Tibial artery (tissue), 4 donors: ENCODE results near the gene KCNJ16.

Experiments
- DNase-seq, 2 donors: peaks; one replicate each; pipeline ENCODE4 v3.0.0-alpha.2; 2019
- H3K27ac ChIP-seq, 2 donors: fragments of 200-600 bp; sonication (generic) in 1 of 2; 1 replicate in 1 of 2; 2 replicates in 1 of 2; pipeline ENCODE4 v1.5.1; 2018 to 2019; ENCODE audit warnings: mild to moderate bottlenecking in 1 of 2
- H3K27me3 ChIP-seq, 2 donors: fragments of 200-600 bp; sonication (generic) in 1 of 2; one replicate each; pipeline versions ENCODE4 v1.5.1 to v1.6.0; 2016 to 2019
- H3K36me3 ChIP-seq, 3 donors: fragments of 200-600 bp; sonication (generic) in 2 of 3; one replicate each; pipeline ENCODE4 v1.5.1; 2016 to 2019; ENCODE audit warnings: mild to moderate bottlenecking in 2 of 3
- H3K4me1 ChIP-seq, 4 donors: fragments of 200-600 bp; sonication (generic) in 2 of 4; 1 replicate in 3 of 4; 2 replicates in 1 of 4; pipeline ENCODE4 v1.5.1; 2016 to 2019
- H3K4me3 ChIP-seq, 2 donors: fragments of 200-600 bp; sonication (generic) in 1 of 2; 1 replicate in 1 of 2; 2 replicates in 1 of 2; pipeline ENCODE4 v1.5.1; 2018 to 2019; ENCODE audit warnings: mild to moderate bottlenecking in 2 of 2
- H3K9me3 ChIP-seq, 3 donors: fragments of 200-600 bp; sonication (generic) in 1 of 3; one replicate each; pipeline ENCODE4 v1.5.1; 2016 to 2019
- intact Hi-C: fragments of 100-400 bp; cut with DNase I; formaldehyde crosslinking; loops from one replicate; pipeline ENCODE4 v1.15.0; 2023; ENCODE audit warnings: low total_unique reads
- TF ChIP-seq, protein P1 (sequence below), 2 experiments: fragments of 200-600 bp in 1 of 2; fragments of 450-650 bp in 1 of 2; IDR thresholded peaks; one replicate each; pipeline ENCODE4 v1.5.1; 2017 to 2019; ENCODE audit warnings: antibody characterized with exemption in 2 of 2, mild to moderate bottlenecking in 1 of 2, moderate library complexity in 1 of 2

The KCNJ16 gene

DNA sequence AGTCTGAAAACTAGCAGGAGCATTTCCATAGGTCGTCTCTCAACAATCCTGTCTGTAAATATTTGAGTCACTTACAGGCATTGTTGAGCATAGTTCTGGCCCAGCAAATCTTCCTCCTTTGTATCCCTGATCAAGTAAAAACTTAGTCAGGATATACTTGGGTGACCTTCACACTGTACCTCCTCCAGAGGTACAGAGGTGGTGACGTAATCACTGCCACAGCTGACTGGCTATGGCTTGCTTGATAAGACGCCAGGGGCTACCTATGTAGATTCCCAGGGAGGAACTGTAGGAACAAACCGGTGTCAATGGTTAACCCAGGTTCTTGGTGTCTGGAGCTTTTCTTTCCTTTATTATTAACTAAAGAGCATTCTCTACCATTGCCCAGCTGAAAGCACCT, at the start of gene KCNJ16:
TSS of gene KCNJ16 (plus strand) at position 270 of the 400 bp plus-strand sequence. CDS start 56,863 bp downstream, outside the sequence.
- no peak within 1 kb of the TSS for H3K27ac ChIP-seq
- intact Hi-C loops = no loop called here
- DNase-seq = no peak
- TF ChIP-seq, protein P1, sequence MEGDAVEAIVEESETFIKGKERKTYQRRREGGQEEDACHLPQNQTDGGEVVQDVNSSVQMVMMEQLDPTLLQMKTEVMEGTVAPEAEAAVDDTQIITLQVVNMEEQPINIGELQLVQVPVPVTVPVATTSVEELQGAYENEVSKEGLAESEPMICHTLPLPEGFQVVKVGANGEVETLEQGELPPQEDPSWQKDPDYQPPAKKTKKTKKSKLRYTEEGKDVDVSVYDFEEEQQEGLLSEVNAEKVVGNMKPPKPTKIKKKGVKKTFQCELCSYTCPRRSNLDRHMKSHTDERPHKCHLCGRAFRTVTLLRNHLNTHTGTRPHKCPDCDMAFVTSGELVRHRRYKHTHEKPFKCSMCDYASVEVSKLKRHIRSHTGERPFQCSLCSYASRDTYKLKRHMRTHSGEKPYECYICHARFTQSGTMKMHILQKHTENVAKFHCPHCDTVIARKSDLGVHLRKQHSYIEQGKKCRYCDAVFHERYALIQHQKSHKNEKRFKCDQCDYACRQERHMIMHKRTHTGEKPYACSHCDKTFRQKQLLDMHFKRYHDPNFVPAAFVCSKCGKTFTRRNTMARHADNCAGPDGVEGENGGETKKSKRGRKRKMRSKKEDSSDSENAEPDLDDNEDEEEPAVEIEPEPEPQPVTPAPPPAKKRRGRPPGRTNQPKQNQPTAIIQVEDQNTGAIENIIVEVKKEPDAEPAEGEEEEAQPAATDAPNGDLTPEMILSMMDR (IDR thresholded peaks at IDR 0.05) = no peak
- no peaks in the 10 kb centered on the region for H3K36me3 ChIP-seq
- H3K27me3 ChIP-seq = no peaks in the 10 kb centered on the region
- no peaks in the 10 kb centered on the region for H3K4me1 ChIP-seq
- H3K4me3 ChIP-seq = no peak within 1 kb of the TSS
- H3K9me3 ChIP-seq = no peaks in the 10 kb centered on the region

DNA sequence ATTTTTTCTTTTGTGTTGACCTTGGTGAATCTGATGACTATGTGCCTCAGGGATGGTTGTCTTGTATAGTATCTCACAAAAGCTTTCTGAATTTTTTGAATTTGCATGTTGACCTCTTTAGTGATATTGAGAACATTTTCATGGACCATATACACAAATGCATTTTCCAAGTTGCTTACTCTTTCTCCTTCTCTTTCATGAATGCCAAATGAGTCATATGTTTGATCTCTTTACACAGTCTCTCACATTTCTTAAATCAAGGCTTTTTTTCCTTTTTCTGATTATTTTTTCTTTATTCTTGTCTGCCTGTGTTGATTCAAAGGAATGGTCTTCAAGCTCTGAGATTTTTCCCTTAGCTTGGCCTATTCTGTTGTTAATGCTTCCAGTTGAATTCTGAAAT, 46.6 kb upstream of the KCNJ16 start:
- H3K27ac ChIP-seq = no peak overlapping the region
- DNase-seq = no peak
- no peaks in the 10 kb centered on the region for H3K36me3 ChIP-seq
- TF ChIP-seq, protein P1 (IDR thresholded peaks at IDR 0.05) = no peak
- H3K4me3 ChIP-seq = no peak overlapping the region
- H3K9me3 ChIP-seq = no peaks in the 10 kb centered on the region
- H3K4me1 ChIP-seq = no peaks in the 10 kb centered on the region
- intact Hi-C loops = no loop called here
- no peaks in the 10 kb centered on the region for H3K27me3 ChIP-seq

DNA sequence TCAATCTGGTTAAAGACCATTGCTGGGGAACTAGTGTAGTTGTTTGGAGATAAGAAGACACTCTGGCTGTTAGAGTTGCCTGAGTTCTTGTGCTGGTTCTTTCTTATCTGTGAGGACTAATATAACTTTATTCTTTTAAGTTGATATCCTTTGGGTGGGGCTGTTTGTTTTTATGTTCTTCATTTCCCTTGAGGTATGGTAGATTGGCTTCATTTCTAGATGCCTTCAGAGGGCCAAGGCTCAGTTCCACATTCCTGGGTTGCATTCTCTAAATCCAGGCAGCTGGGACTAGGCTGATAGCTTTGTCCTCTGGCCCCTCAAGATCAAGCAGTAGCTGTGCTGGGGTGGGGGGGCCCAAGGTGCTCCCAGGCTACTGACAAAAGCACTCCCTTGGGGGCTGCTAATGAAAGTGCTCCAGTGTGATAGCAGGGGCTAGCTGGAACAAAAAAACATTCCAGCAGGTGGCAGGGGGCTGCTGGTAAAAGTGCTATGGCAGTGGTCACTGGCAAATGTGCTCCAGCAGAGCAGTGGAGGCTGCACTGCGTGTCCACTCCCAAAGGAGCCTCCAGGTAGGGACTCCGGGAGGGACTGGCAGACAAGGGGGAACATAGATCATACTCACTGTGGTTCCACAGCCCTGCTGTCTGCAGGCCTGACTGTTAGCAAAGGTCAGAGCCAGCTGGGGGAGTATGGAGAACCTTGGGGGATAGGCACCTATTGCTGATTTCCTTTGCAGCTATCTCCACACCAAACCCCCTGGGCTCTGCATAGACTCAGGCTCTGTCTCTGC, 45.9 kb upstream of the KCNJ16 start:
- Histone ChIP-seq H3K4me3 (no peak overlapping the region), H3K36me3 (no peaks in the 10 kb centered on the region), H3K9me3 (no peaks in the 10 kb centered on the region), H3K27me3 (no peaks in the 10 kb centered on the region), H3K4me1 (no peaks in the 10 kb centered on the region), H3K27ac (no peak overlapping the region)
- TF ChIP-seq, protein P1 (IDR thresholded peaks at IDR 0.05) = no peak
- DNase-seq = no peak
- intact Hi-C loops = no loop called here

DNA sequence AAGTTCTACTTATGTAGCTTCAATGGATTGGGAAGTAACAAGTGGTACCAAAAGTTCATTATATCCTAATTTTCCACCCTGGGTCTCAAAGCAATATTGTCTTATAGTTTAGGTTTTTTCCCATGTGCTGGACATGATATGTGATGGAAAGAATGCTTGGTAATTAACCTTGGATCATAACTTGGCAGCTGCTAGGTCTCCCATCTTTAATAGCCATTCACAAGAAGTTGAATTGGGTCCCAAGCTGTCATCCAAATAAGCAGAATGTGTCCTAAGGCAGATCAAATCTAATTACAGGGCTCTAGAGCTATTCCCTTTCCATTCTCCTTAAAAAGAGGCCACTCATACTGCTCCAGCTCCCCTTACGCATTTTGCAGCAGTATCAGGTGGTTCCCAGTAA, 44.7 kb upstream of the KCNJ16 start:
- Histone ChIP-seq H3K27me3 (no peaks in the 10 kb centered on the region), H3K27ac (no peak overlapping the region), H3K9me3 (no peaks in the 10 kb centered on the region), H3K4me3 (no peak overlapping the region), H3K36me3 (no peaks in the 10 kb centered on the region), H3K4me1 (no peaks in the 10 kb centered on the region)
- DNase-seq = no peak
- intact Hi-C loops = no loop called here
- TF ChIP-seq, protein P1 (IDR thresholded peaks at IDR 0.05) = no peak

DNA sequence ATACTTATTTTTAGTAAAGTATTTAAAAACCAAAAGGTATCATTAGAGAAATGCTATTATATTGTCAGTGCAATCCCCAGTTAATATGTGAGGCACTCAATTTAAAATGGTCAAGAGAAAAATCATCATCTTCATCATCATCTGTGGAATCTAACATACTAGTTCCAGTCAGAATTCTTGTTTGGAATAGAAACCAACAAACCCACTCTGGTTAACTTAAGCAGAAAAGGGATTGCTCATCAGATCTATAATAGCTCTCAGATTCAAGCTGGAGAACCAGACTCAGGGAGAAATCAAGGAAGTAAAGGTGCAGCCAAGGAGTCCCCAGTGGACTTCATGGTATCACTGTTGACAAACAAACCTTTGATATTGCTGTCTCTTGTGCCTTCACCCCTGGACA, 43.7 kb upstream of the KCNJ16 start:
- TF ChIP-seq, protein P1 (IDR thresholded peaks at IDR 0.05) = no peak
- no peak overlapping the region for H3K4me3 ChIP-seq
- no peaks in the 10 kb centered on the region for H3K27me3 ChIP-seq
- no peak overlapping the region for H3K27ac ChIP-seq
- no peak for DNase-seq
- H3K4me1 ChIP-seq = no peaks in the 10 kb centered on the region
- no peaks in the 10 kb centered on the region for H3K36me3 ChIP-seq
- no peaks in the 10 kb centered on the region for H3K9me3 ChIP-seq
- intact Hi-C loops = no loop called here
